GM18498 (cell line): ENCODE measurements around the gene WAS.
"Not testable (repeated sequence)": the region's sequence is repeated elsewhere in the genome, so short reads cannot be mapped to it uniquely, and the experiment has no call there.

Source experiments
- ATAC-seq: cut with Tn5 transposase; IDR thresholded peaks from one replicate; pipeline ENCODE4 v1.9.1; 2021; ENCODE audit warnings: mild to moderate bottlenecking, moderate library complexity; ENCODE audit not compliant: unreplicated experiment

WAS gene

DNA sequence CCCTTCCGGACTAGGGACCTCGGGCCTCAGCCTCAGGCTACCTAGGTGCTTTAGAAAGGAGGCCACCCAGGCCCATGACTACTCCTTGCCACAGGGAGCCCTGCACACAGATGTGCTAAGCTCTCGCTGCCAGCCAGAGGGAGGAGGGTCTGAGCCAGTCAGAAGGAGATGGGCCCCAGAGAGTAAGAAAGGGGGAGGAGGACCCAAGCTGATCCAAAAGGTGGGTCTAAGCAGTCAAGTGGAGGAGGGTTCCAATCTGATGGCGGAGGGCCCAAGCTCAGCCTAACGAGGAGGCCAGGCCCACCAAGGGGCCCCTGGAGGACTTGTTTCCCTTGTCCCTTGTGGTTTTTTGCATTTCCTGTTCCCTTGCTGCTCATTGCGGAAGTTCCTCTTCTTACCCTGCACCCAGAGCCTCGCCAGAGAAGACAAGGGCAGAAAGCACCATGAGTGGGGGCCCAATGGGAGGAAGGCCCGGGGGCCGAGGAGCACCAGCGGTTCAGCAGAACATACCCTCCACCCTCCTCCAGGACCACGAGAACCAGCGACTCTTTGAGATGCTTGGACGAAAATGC is at the start of gene WAS:
WAS (plus strand) TSS at position 389 of the 572 bp plus-strand sequence; CDS start at position 444, 55 bp downstream.
- peak; percentile 83 for ATAC-seq

DNA sequence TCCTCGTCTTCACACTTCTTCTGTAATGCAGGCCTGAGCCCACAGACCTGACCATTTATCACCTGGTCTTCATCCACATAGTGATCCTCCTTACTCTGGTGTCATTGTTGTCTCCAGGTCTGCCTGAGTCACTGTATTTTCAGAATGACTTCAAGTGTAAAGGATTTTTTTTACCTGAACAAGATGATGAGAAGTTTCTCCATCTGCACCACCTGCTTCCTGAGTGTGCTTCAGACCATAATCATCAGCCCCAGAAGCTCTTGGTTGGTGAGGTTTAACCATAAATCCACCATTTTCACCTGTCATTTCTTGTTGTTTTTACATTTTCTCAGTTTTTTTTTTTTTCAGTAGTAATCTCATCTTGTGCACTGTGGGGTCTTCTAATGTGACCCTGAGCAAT is 47.3 kb upstream of the WAS start:
- ATAC-seq, result no peak

DNA sequence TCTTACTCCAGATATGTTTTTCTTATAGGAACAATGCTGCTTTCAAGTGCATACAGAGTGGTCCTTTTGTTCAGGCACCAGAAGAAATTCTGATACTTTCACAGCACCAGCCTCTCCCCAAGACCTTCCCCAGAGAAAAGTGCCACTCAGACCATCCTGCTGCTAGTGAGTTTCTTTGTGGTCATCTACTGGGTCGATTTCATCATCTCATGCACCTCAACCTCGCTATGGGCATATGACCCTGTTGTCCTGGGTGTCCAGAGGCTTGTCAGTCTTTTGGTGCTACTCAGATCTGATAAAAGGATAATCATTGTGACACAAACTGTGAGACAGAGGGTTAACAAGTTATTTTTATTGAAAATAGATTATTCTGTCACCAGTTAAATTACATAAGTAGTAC is 46.8 kb upstream of the WAS start:
- ATAC-seq, result no peak

GRCh38 chrX:48645669-48646068 is 37.9 kb upstream of the WAS start:
- ATAC-seq, result no peak

GRCh38 chrX:48648336-48648751 is 35.3 kb upstream of the WAS start:
- no peak for ATAC-seq

GRCh38 chrX:48649102-48649501 is 34.5 kb upstream of the WAS start:
- ATAC-seq, result no peak

- ATAC-seq, result not testable (repeated sequence)
Observed at GRCh38 chrX:48652055-48652579, 31.5 kb upstream of the WAS start.

GRCh38 chrX:48654746-48655145 is 28.9 kb upstream of the WAS start:
- not testable (repeated sequence) for ATAC-seq

GRCh38 chrX:48659686-48660085 is 23.9 kb upstream of the WAS start:
- ATAC-seq, result not testable (repeated sequence)

DNA sequence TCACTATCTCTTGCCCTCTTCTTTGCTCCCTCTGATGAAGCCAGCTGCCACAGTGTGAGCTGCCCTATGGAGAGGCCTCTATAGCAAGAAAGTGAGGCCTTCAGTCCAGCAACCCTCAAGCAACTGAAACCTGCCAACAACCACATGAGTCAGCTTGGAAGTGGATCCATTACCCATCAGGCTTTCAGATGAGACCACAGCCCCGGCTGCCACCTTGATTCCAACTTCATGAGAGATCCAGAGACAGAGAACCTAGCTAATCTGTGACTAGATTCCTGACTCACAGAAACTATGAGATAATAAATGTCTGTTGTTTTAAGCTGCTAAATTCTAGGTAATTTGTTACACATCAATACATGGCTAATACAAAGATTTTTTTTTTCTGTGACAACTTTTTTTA is 20.4 kb upstream of the WAS start:
- ATAC-seq, result no peak

GRCh38 chrX:48664156-48664555 is 19.4 kb upstream of the WAS start:
- ATAC-seq, result no peak

DNA sequence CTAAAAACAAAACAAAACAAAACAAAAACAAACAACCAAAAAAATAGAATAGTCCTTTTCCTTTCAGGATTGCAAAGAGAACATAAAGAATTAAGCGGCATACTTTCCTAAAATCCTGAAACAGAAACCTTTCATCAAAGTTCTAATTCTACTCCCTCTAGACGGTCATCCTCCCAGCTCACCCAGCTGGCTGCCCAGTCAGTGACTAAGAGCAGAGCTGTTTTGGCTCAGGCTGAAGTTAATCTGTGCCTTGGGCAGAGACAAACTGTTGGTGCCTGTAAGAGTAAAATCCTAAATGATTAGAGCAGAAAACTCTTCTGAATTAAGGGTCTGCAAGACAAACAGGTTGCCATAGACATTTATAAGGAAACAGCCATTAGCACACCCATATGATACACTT is 17.6 kb upstream of the WAS start:
- no peak for ATAC-seq

DNA sequence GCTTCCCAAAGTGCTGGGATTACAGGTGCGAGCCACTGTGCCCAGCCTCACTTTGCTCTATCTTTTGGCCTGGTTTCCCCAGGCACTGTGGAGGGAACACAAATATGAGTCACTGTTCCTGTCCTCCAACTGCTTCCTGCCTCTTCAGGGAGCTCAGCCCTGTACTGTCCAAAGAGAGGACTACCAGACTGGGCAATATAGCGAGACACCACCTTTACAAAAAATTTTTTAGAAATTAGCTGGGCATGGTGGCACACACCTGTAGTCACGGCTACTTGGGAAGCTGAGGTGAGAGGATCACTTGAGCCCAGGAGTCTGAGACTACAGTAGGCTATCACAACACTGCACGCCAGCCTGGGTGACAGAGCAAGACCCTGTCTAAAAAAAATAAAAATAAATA is 16.9 kb upstream of the WAS start:
- no peak for ATAC-seq

- no peak for ATAC-seq
Observed at GRCh38 chrX:48667509-48667908, 16.1 kb upstream of the WAS start.

DNA sequence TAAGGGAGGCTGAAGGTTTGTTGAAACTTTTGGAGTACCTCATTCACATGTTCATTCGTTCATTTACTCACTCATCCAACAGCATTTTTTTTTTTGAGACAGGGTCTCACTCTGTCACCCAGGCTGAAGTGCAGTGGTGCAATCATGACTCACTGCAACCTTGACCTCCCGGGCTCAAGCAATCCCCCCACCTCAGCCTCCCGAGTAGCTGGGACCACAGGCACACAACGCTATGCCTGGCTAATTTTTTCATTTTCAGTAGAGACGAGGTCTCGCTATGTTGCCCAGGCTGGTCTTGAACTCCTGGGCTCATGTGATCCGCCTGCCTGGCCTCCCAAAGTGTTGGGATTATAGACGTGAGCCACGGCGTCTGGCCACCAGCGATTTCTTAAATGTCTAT is 15.4 kb upstream of the WAS start:
- not testable (repeated sequence) for ATAC-seq

DNA sequence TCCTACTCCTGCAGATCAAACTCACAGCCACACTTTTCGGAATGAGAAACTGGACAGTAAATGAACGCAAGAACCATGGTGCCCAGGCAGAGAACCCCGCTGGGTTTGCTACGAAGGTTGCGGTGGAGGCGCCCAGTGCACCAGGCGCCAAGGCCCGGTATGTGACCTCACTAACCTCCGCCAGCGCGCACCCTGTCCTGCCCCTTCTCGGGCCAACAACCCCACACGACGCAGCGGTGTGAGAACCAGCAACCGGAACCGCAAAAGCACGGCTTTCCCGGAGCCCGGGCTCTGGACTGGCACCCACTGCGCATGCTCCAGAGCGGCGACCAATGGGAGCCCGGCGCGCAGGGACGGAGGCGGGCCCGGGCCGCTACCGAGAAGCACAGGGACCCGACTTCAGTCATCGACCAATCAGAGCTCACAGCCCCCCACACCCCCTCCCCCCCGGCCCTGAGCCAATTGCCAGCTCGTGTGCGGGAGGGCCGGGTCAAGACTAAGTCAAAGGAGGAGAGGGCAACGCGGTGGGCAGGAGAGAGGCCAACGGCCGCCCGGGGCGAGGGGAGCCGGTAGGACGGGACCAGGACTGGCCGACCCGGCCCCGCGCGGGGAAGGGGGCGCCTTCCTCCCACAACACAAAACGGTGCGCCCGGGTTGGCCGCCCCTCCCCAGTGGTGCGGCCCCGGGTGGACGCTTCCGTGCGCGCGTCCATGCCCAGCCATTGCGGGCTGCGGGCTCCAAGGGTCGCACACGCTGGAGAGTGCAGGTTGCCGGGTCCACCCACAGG is 7.3 kb upstream of the WAS start:
- ATAC-seq, result peak; percentile 94

DNA sequence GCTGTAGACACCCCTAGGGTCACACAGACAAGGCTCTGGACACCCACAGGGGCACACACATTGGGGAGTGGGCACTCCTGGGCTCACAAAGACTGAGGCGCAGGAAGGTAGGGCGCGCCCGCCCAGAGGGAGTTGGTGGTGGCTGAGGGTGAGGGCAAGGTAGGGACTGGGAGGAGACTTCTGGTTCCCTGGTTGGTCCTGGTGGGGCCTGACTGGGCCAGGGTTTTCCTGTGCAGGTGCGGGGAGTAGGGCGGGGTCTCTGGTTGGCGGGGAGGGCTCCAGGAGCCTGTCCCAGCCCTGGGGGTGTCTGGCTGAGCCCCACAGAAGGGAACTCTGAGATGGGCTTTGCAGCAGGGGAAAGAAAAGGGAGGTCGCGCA is 6.7 kb upstream of the WAS start:
- peak; percentile 14 for ATAC-seq

- ATAC-seq, result no peak
Observed at GRCh38 chrX:48677516-48677915, 6.1 kb upstream of the WAS start.

DNA sequence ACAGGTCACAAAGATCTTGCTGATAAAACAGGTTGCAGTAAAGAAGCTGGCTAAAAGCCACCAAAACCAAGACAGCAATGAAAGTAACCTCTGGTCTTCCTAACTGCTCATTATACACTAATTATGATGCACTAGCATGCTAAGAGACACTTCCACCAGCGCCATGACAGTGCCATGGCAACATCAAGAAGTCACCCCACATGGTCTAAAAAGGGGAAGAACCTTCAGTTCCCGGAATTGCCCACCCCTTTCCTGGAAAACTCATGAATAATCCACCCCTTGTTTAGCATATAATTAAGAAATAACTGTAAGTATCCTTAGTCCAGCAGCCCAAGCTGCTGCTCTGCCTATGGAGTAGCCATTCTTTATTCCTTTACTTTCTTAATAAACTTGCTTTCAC is 3.1 kb upstream of the WAS start:
- not testable (repeated sequence) for ATAC-seq

DNA sequence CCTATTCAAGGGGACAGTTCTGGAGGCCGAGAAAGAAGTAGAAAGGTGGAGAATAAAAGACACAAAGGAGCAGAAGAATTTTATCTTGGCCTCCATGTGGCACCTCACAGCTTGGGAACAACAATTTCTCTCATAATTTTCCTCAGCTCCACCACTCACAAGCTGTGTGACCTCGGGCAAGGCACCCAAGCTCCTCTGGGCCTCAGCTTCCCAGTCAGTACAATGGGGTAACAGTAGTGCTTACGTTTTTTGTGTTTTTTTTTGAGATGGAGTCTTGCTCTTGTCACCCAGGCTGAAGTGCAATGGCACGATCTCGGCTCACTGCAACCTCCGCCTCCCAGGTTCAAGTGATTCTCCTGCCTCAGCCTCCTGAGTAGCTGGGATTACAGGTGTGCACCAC is 2.7 kb upstream of the WAS start:
- ATAC-seq, result not testable (repeated sequence)

- ATAC-seq, result no peak
Observed at GRCh38 chrX:48681539-48682183, 1.9 kb upstream of the WAS start.

DNA sequence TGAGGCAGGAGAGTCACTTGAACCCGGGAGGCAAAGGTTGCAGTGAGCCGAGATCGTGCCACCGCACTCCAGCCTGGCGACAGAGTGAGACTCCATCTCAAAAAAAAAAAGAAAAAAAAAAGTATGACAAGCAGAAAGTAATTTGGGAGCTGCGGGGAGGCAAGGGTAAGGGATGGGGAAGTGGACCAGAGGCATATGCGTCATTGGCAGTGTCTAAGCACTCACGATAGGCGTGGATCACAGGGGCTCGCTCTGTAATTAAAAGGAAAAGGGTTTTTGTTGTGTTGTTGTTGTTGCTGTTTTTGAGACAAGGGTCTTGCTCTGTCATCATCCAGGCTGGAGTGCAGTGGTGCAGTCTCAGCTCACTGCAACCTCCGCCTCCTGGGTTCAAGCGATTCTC is 804 bp upstream of the WAS start:
- not testable (repeated sequence) for ATAC-seq
